Neuron (in vitro differentiated cells): ENCODE results near the gene TIMP4.

Source experiments
- H2AFZ ChIP-seq: one replicate; pipeline ENCODE4 v1.6.1; 2013; ENCODE audit warnings: low read depth, mild to moderate bottlenecking, inconsistent platforms, low read length, moderate library complexity
- H3K27me3 ChIP-seq: one replicate; pipeline ENCODE4 v1.6.1; 2013; ENCODE audit warnings: low read length; ENCODE audit not compliant: insufficient read depth
- H3K36me3 ChIP-seq: one replicate; pipeline ENCODE4 v1.6.1; 2013; ENCODE audit warnings: low read length; ENCODE audit not compliant: insufficient read depth
- H3K4me1 ChIP-seq: one replicate; pipeline ENCODE4 v1.6.1; 2013; ENCODE audit warnings: low read length; ENCODE audit not compliant: insufficient read depth
- H3K4me3 ChIP-seq: 2 replicates; pipeline ENCODE4 v1.5.1; 2013; ENCODE audit warnings: mild to moderate bottlenecking, low read length, moderate library complexity
- H3K9me3 ChIP-seq: one replicate; pipeline ENCODE4 v1.6.1; 2013; ENCODE audit warnings: low read length

TIMP4 gene

DNA sequence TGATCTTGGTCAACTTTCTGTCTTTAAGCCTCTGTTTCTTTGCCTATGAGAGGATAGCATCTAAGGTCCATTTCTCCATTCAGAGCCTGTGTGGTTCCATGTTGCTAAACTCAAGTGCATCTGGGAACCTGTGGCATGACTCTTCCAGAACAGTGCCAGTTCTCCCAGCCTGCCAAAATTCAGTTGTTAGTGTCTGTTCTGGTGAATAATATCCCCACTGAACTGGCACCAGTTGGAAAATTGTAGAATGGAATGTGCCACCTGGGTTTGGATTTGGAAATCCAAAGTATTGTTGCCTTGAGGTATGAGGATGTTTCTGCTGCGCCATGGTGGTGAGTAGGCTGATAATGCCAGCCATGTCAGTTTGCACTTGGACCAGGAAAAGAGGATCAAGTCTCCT is 31.3 kb downstream of the TIMP4 start:
- no peak overlapping the region for H3K4me3 ChIP-seq
- no peaks in the 10 kb centered on the region for H3K9me3 ChIP-seq
- H3K4me1 ChIP-seq: no peaks in the 10 kb centered on the region
- no peak overlapping the region for H2AFZ ChIP-seq
- H3K36me3 ChIP-seq: no peaks in the 10 kb centered on the region
- H3K27me3 ChIP-seq: no peaks in the 10 kb centered on the region

DNA sequence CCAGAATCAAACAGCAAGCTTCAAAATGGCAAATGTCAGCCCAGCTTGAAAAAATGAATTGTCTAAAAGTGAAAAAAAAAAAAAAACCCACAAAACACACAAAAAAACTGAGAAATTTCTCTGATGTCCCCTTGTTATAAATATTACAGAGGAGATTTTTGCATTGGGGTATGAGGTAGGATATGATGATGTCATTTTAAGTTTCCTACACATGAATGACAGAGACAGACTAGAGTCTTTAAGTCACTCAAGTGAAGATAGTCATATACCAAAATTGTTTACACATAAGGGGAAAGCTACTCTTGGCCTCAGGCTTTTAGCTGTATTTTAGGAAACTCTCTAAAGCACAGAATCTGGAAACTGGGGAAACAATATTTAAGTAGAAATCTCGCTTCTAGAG is 32.9 kb downstream of the TIMP4 start:
- Histone ChIP-seq H3K36me3 (no peaks in the 10 kb centered on the region), H3K4me3 (no peak overlapping the region), H3K27me3 (no peaks in the 10 kb centered on the region), H3K9me3 (no peaks in the 10 kb centered on the region), H2AFZ (no peak overlapping the region), H3K4me1 (no peaks in the 10 kb centered on the region)

DNA sequence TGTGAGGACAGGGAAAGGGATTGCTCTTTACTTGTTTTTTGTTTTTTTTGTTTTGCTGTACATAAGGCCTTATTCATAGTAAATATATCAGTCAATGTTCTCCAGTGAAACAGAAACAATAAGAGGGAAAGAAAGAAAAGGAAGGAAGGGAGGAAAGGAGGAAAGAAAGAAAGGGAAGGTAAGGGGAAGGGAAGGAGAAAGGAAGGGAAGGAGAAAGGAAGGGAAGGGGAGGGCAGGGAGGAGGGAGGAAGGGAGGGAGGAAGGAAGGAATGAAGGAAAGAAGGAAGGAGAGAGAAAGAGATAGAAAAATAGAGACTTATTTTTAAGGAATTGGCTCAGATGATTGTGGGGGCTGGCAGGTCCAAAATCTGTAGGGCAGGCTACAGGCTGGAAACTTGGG is 37.2 kb downstream of the TIMP4 start:
- H3K4me1 ChIP-seq: no peaks in the 10 kb centered on the region
- no peak overlapping the region for H3K4me3 ChIP-seq
- H2AFZ ChIP-seq: no peak overlapping the region
- no peaks in the 10 kb centered on the region for H3K36me3 ChIP-seq
- H3K27me3 ChIP-seq: no peaks in the 10 kb centered on the region
- H3K9me3 ChIP-seq: no peaks in the 10 kb centered on the region

DNA sequence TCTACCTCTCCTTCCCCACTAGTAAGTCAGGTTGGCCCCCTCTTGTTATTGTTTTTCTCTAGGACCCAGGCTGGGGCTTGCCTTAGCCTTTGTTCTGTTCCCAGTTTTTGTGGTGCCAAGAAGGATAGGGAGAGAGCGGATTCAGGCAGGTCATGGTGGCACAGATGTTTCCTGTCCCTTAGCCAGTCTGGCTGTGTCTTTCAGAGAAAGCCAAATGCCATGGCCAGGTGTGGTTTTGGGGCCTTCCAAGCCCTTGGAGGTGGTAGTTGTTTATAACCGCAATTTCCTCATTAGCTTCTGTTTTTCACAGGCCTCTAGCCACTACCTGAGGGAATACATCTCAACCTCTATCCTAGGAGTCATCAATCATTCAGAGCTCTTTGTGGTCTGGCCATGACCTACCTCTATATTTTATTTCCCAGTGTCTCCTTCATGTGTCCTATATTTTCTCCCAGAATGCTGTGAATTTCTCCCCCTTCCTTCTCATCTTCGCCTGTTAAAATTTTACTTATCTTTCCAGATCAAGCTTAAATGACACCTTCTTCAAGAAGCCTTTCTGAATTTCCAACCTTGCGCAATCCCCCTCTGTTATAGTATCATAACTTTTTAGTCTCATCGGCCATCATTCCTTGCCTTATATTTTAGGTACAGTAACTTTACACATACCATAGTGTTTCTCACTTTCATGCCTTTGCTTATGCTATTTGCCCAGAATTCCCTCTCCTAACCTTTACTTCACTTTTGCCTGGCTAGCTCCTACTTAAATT is 38.2 kb downstream of the TIMP4 start:
- H2AFZ ChIP-seq: no peak overlapping the region
- H3K27me3 ChIP-seq: no peaks in the 10 kb centered on the region
- no peaks in the 10 kb centered on the region for H3K4me1 ChIP-seq

DNA sequence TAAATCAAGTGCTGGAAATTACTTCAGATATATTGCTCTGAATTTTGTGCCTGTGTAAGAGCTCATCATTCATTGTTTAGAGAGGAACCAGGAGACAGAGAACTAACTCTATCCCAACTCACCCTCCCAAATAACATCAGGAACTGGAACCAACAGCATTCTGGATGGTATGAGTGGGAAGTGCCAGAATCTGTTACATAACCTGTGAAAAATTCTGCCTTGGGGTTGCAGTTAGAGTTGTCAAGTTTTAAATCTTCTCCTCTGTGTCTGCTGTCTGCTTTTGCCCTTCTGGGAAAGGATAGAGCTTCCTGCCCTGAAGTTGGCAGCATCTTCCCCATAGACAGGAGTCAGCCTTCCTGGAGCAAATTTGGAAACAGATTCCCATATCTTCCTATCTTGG is 41.2 kb downstream of the TIMP4 start:
- Histone ChIP-seq H3K4me1 (no peaks in the 10 kb centered on the region), H3K4me3 (no peak overlapping the region), H3K36me3 (no peaks in the 10 kb centered on the region), H3K27me3 (no peaks in the 10 kb centered on the region), H2AFZ (no peak overlapping the region), H3K9me3 (no peaks in the 10 kb centered on the region)

More for the DNA sequence above, 38.2 kb downstream of the TIMP4 start:
- Histone ChIP-seq H3K36me3 (no peaks in the 10 kb centered on the region), H3K9me3 (no peaks in the 10 kb centered on the region), H3K4me3 (no peak overlapping the region)

DNA sequence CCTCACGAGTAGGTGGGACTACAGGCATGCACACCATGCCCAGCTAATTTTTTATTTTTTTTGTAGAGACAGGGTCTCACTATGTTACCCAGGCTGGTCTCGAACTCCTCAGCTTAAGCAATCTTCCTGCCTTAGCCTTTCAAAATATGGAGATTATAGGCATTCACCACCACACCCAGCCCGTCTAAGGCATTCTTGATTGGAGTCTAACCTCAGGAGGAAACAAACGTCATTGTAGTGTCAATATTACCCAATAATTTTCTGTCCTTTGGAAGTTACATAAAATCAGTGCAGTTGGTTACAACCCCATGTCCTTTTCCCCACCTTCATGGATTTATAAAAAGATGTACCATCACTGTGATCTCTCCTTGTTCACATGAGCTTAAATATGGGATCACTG is 41.8 kb downstream of the TIMP4 start:
- Histone ChIP-seq H3K27me3 (no peaks in the 10 kb centered on the region), H3K4me3 (no peak overlapping the region), H3K4me1 (no peaks in the 10 kb centered on the region), H3K9me3 (no peaks in the 10 kb centered on the region), H2AFZ (no peak overlapping the region), H3K36me3 (no peaks in the 10 kb centered on the region)

DNA sequence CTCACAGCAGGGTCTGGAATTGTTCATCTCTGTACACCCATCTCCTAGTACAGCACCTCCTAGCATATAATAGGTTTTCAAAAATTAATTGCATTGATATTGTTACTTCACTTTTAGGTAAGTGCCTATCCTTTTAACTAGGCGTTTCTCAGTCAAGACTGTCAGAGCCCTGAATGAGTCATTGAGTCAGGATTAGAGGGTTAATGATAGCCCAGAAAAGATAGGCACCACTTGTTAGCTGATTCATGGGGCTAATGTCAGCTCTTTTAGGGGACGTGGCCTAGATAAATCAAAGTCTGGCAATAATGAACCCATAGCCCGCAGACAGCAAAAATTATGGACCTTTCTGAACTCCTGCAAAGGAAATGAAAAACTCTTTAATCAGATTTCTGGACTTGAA is 42.9 kb downstream of the TIMP4 start:
- Histone ChIP-seq H3K9me3 (no peaks in the 10 kb centered on the region), H3K4me1 (no peaks in the 10 kb centered on the region), H3K27me3 (no peaks in the 10 kb centered on the region), H3K36me3 (no peaks in the 10 kb centered on the region), H3K4me3 (no peak overlapping the region), H2AFZ (no peak overlapping the region)

DNA sequence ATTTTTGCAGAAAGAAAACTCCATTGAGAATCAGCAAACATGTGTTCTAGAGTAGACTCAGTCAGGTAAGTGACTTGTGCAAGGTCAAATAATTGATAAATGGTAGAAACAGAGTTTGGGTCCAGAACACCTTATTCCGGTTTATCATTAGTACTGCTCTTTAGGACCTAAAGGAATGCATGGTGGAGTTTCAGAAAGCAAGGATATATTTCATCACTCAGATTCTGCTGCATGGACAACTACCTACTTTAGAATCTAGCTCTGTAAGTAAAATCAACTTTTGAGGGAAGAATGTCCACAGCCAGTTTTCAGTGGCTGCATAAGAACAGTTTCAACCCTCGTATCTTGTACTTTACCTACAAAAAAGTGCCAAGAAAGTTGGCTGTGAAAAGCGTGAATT is 43.6 kb downstream of the TIMP4 start:
- Histone ChIP-seq H3K9me3 (no peaks in the 10 kb centered on the region), H3K4me1 (no peaks in the 10 kb centered on the region), H3K4me3 (no peak overlapping the region), H3K27me3 (no peaks in the 10 kb centered on the region), H2AFZ (no peak overlapping the region), H3K36me3 (no peaks in the 10 kb centered on the region)

DNA sequence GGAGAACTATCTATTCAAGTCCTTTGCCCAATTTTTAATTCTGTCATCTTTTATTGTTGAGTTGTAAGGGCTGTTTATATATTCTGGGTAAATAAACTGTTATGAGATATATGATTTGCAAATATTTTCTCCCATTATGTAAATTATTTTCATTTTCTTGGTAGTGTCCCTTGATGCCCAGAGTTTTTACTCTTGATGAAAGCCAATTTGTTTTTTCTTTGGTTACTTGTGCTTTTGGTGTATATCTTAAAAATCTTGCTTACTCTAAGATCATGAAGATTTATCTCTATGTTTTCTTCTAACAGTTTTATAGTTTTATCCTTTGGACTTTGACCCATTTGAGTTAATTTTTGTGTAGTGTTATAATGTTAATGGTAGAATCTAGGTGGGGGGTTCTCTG is 44.5 kb downstream of the TIMP4 start:
- Histone ChIP-seq H3K4me3 (no peak overlapping the region), H3K27me3 (no peaks in the 10 kb centered on the region), H3K36me3 (no peaks in the 10 kb centered on the region), H2AFZ (no peak overlapping the region), H3K9me3 (no peaks in the 10 kb centered on the region), H3K4me1 (no peaks in the 10 kb centered on the region)

DNA sequence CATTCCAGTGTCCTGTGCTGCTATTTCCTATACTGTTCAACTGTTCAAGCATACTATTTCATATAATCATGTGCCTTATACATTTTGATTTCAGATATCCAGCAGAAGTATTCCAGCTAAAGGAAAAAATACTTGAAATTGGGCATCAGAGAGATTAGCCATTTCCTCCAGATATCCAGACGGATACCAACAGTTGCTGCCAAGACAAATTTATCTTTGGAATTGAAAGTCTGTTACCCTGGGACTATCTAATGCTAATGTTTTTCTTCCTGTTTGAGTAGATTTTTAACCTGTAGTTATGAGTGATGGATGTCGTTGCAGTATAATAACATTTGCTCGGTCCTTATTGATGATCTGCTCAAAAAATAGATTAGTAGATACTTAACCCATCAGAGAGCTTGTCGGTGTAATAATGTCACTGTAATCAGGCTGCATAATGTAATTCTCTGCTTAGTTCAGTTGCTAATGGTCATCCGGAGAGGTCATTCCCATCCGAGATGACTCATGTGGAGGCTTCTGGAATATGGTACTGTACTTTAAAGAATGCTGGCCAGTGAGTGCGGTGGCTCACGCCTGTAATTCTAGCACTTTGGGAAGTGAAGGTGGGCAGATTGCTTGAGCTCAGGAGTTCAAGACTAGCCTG is 51.5 kb downstream of the TIMP4 start:
- no peaks in the 10 kb centered on the region for H3K36me3 ChIP-seq
- no peaks in the 10 kb centered on the region for H3K4me1 ChIP-seq
- no peaks in the 10 kb centered on the region for H3K27me3 ChIP-seq
- no peaks in the 10 kb centered on the region for H3K9me3 ChIP-seq
- no peak overlapping the region for H3K4me3 ChIP-seq
- H2AFZ ChIP-seq: no peak overlapping the region
